ENCODE data around the gene GADL1.

GADL1 gene

GRCh38 chr3:30713885-30714503 lies 180.5 kb downstream of the GADL1 start:
- Histone ChIP-seq H3K27me3 (no peaks in the 10 kb centered on the region), H3K4me1 (no peaks in the 10 kb centered on the region), H3K36me3 (no peaks in the 10 kb centered on the region), H3K4me3 (no peak overlapping the region), H3K9me3 (no peaks in the 10 kb centered on the region), H3K27ac (no peak overlapping the region)
- no peak for TF ChIP-seq CTCF (IDR thresholded peaks at IDR 0.05)
- intact Hi-C loops (cut with DNase I; ENCODE audit: low total_unique reads): no loop called here
- no peak for DNase-seq

- H3K27me3 ChIP-seq: no peaks in the 10 kb centered on the region
- H3K27ac ChIP-seq: no peak overlapping the region
These were observed 181.5 kb downstream of the GADL1 start for GRCh38 chr3:30712991-30713390.

GRCh38 chr3:30711867-30712266 lies 182.6 kb downstream of the GADL1 start:
- no peaks in the 10 kb centered on the region for H3K27me3 ChIP-seq

More at GRCh38 chr3:30712991-30713390, 181.5 kb downstream of the GADL1 start:
- H3K4me3 ChIP-seq: no peak overlapping the region
- DNase-seq: no peak
- no peaks in the 10 kb centered on the region for H3K36me3 ChIP-seq
- no peaks in the 10 kb centered on the region for H3K9me3 ChIP-seq
- no peaks in the 10 kb centered on the region for H3K4me1 ChIP-seq
- no peak for TF ChIP-seq CTCF (IDR thresholded peaks at IDR 0.05)
- intact Hi-C loops (cut with DNase I; ENCODE audit: low total_unique reads): no loop called here

GRCh38 chr3:30711151-30711550 lies 183.3 kb downstream of the GADL1 start:
- Histone ChIP-seq H3K36me3 (no peaks in the 10 kb centered on the region), H3K4me3 (no peak overlapping the region), H3K9me3 (no peaks in the 10 kb centered on the region), H3K27ac (no peak overlapping the region), H3K27me3 (no peaks in the 10 kb centered on the region), H3K4me1 (no peaks in the 10 kb centered on the region)
- no peak for TF ChIP-seq CTCF (IDR thresholded peaks at IDR 0.05)
- intact Hi-C loops (cut with DNase I; ENCODE audit: low total_unique reads): no loop called here
- no peak for DNase-seq

More at GRCh38 chr3:30711867-30712266, 182.6 kb downstream of the GADL1 start:
- no peaks in the 10 kb centered on the region for H3K36me3 ChIP-seq
- no peak overlapping the region for H3K27ac ChIP-seq
- H3K9me3 ChIP-seq: no peaks in the 10 kb centered on the region
- TF ChIP-seq CTCF (IDR thresholded peaks at IDR 0.05): no peak
- H3K4me3 ChIP-seq: no peak overlapping the region
- H3K4me1 ChIP-seq: no peaks in the 10 kb centered on the region
- intact Hi-C loops (cut with DNase I; ENCODE audit: low total_unique reads): no loop called here
- DNase-seq: no peak

- intact Hi-C loops (cut with DNase I; ENCODE audit: low total_unique reads): no loop called here
- no peaks in the 10 kb centered on the region for H3K4me1 ChIP-seq
- H3K36me3 ChIP-seq: no peaks in the 10 kb centered on the region
- TF ChIP-seq CTCF (IDR thresholded peaks at IDR 0.05): no peak
- no peaks in the 10 kb centered on the region for H3K9me3 ChIP-seq
- no peak for DNase-seq
- H3K27me3 ChIP-seq: no peaks in the 10 kb centered on the region
- no peak overlapping the region for H3K4me3 ChIP-seq
- H3K27ac ChIP-seq: no peak overlapping the region
These were observed 184.4 kb downstream of the GADL1 start for GRCh38 chr3:30710017-30710416.

- H3K9me3 ChIP-seq: no peaks in the 10 kb centered on the region
- TF ChIP-seq CTCF (IDR thresholded peaks at IDR 0.05): no peak
- no peak for DNase-seq
- no peaks in the 10 kb centered on the region for H3K36me3 ChIP-seq
- no peaks in the 10 kb centered on the region for H3K4me1 ChIP-seq
- H3K4me3 ChIP-seq: no peak overlapping the region
- H3K27me3 ChIP-seq: no peaks in the 10 kb centered on the region
- intact Hi-C loops (cut with DNase I; ENCODE audit: low total_unique reads): no loop called here
- no peak overlapping the region for H3K27ac ChIP-seq
These were observed 186.0 kb downstream of the GADL1 start for GRCh38 chr3:30708472-30708871.

All from tibial artery (tissue), 4 donors.